PC-9 (cell line): ENCODE data around the gene GAST. TPM values are rescaled to one million over a fixed set of nuclear protein-coding genes. Genes with fewer than 3 reads are reported as not detected.

Experiments
- BruUV-seq: library from RNA; stranded (reverse); fragments of 400-500 nt; replicated peaks from 2 replicates; lab custom pipeline; 2021; lab: Mats Ljungman, UMichigan
- CTCF ChIA-PET: fragments of 300-600 bp; sonication (Branson Sonifier 250); formaldehyde crosslinking; loops from one replicate; lab custom pipeline; 2022; ENCODE audit warnings: antibody characterized with exemption; lab: Charles Lee
- POLR2A ChIA-PET: fragments of 300-600 bp; sonication (Branson Sonifier 250); formaldehyde crosslinking; loops from one replicate; lab custom pipeline; 2022; ENCODE audit warnings: antibody characterized with exemption; ENCODE audit not compliant: unreplicated experiment; lab: Charles Lee
- DNase-seq, 2 experiments: peaks; one replicate each; pipeline versions ENCODE4 v3.0.0 to v3.0.0-alpha.2; 2015 to 2022; ENCODE audit warnings: mixed read lengths in 1 of 2
- H2AFZ ChIP-seq: fragments of 200-600 bp; sonication (generic); 2 replicates; pipeline ENCODE4 v1.8.1; 2017; ENCODE audit warnings: antibody characterized with exemption
- H3F3A ChIP-seq: fragments of 200-600 bp; sonication (generic); 2 replicates; pipeline ENCODE4 v1.8.1; 2017; ENCODE audit warnings: antibody characterized with exemption, mild to moderate bottlenecking, low read depth; ENCODE audit not compliant: insufficient read depth
- H3K27ac ChIP-seq: fragments of 200-600 bp; sonication (generic); 2 replicates; pipeline ENCODE4 v1.6.1; 2016; ENCODE audit warnings: mixed run types
- H3K27me3 ChIP-seq: fragments of 200-600 bp; sonication (generic); 2 replicates; pipeline ENCODE4 v1.6.1; 2016; ENCODE audit warnings: low read depth, mixed run types; ENCODE audit not compliant: insufficient read depth
- H3K36me3 ChIP-seq: fragments of 200-600 bp; sonication (generic); 2 replicates; pipeline ENCODE4 v1.6.1; 2016; ENCODE audit warnings: low read depth, mixed run types
- H3K4me1 ChIP-seq: fragments of 200-600 bp; sonication (generic); replicated peaks from 2 replicates; pipeline ENCODE4 v1.6.1; 2016; ENCODE audit warnings: mixed run types; ENCODE audit not compliant: insufficient read depth
- H3K4me2 ChIP-seq: fragments of 200-600 bp; sonication (generic); 2 replicates; pipeline ENCODE4 v1.6.1; 2017; ENCODE audit warnings: mixed run types
- H3K4me3 ChIP-seq: fragments of 200-600 bp; sonication (generic); 2 replicates; pipeline ENCODE4 v1.6.1; 2016; ENCODE audit warnings: mixed run types
- H3K79me2 ChIP-seq: fragments of 200-600 bp; sonication (generic); 2 replicates; pipeline ENCODE4 v1.6.1; 2017; ENCODE audit warnings: low read depth, mixed run types
- H3K9me2 ChIP-seq: fragments of 200-600 bp; sonication (generic); 2 replicates; pipeline ENCODE4 v1.8.1; 2017; ENCODE audit warnings: mild to moderate bottlenecking; ENCODE audit not compliant: insufficient read depth
- H3K9me3 ChIP-seq: fragments of 200-600 bp; sonication (generic); 2 replicates; pipeline ENCODE4 v1.8.1; 2016; ENCODE audit warnings: low read depth; ENCODE audit not compliant: insufficient read depth
- H4K20me1 ChIP-seq: fragments of 200-600 bp; sonication (generic); 2 replicates; pipeline ENCODE4 v1.8.1; 2017; ENCODE audit not compliant: insufficient read depth
- CTCF ChIP-seq: fragments of 200-600 bp; sonication (generic); conservative IDR thresholded peaks from 2 replicates; pipeline ENCODE4 v1.6.1; 2017; ENCODE audit warnings: mixed run types, antibody characterized with exemption, mild to moderate bottlenecking, moderate library complexity
- EZH2 ChIP-seq: fragments of 200-600 bp; sonication (generic); IDR thresholded peaks from 2 replicates; pipeline ENCODE4 v1.8.0; 2017; ENCODE audit warnings: antibody characterized with exemption, low read depth
- intact Hi-C: fragments of 100-400 bp; cut with micrococcal nuclease; formaldehyde crosslinking; loops from one replicate; pipeline ENCODE4 v1.10.0; 2022; ENCODE audit not compliant: unreplicated experiment
- total RNA-seq: library from RNA; stranded (reverse); gene quantifications from 2 replicates; pipeline ENCODE4 v1.2.3, GENCODE V29; 2021

GAST gene
- total RNA-seq, 1 experiment from 2014 or later = 0.87 TPM

GRCh38 chr17:41737680-41738023 lies 25.5 kb downstream of the GAST start:
- H3K9me2 ChIP-seq = no peaks in the 10 kb centered on the region
- H3K4me1 ChIP-seq = peaks cover 42% of the 10 kb centered on the region
- no peak overlapping the region for H2AFZ ChIP-seq
- H3K27me3 ChIP-seq = peaks cover 22% of the 10 kb centered on the region; the same call in 1 of the 2 replicates
- no peak overlapping the region for H3K4me2 ChIP-seq
- DNase-seq = no peak
- H3K9me3 ChIP-seq = no peaks in the 10 kb centered on the region
- no peak overlapping the region for H3K4me3 ChIP-seq
- BruUV-seq = no TSS peak
- H3K79me2 ChIP-seq = no peaks in the 10 kb centered on the region
- no peaks in the 10 kb centered on the region for H3K36me3 ChIP-seq
- ChIA-PET POLR2A (no interaction called here), CTCF (interaction anchor here (0.6 to 1.0 kb wide), 2 partner anchors 42 to 187 kb away, joined by 3 to 4 read pairs; no protein-coding TSS in a partner anchor)
- H3F3A ChIP-seq = peaks cover 32% of the 10 kb centered on the region
- H3K27ac ChIP-seq = no peak overlapping the region
- no peak for TF ChIP-seq EZH2
- no peak for TF ChIP-seq CTCF
- intact Hi-C loops = loop anchor here (1.0 to 10.0 kb wide), 6 partner anchors 35 to 221 kb away; partner anchors contain the start of genes JUP and KLHL11
- no peaks in the 10 kb centered on the region for H4K20me1 ChIP-seq

GRCh38 chr17:41738077-41738800 lies 26.1 kb downstream of the GAST start:
- BruUV-seq = no TSS peak
- H3K27me3 ChIP-seq = peaks cover 22% of the 10 kb centered on the region; the same call in 1 of the 2 replicates
- intact Hi-C loops = loop anchor here (1.0 to 10.0 kb wide), 6 partner anchors 35 to 221 kb away; partner anchors contain the start of genes JUP and KLHL11
- H3K4me1 ChIP-seq = peaks cover 42% of the 10 kb centered on the region
- no peaks in the 10 kb centered on the region for H3K79me2 ChIP-seq
- H3K9me3 ChIP-seq = no peaks in the 10 kb centered on the region
- 0 out of 2 replicates have a peak overlapping the region, but pooled peaks have one; percentile 11 for H3K27ac ChIP-seq
- no peak overlapping the region for H3K4me3 ChIP-seq
- peak overlapping the region; percentile 87 for H2AFZ ChIP-seq
- peak; percentile 56 to 79 for DNase-seq
- no peaks in the 10 kb centered on the region for H3K36me3 ChIP-seq
- TF ChIP-seq CTCF (peak; percentile 97), EZH2 (no peak)
- ChIA-PET CTCF (interaction anchor here (1.0 kb wide), 1 partner anchor 42 kb away, joined by 3 read pairs; no protein-coding TSS in a partner anchor), POLR2A (no interaction called here)
- H3K4me2 ChIP-seq = peak overlapping the region; percentile 52
- H3K9me2 ChIP-seq = no peaks in the 10 kb centered on the region
- peaks cover 32% of the 10 kb centered on the region for H3F3A ChIP-seq
- H4K20me1 ChIP-seq = no peaks in the 10 kb centered on the region

- POLR2A ChIA-PET = no interaction called here
- TF ChIP-seq EZH2 = no peak
- no peak for TF ChIP-seq CTCF
- Histone ChIP-seq H3K27ac (peak overlapping the region; percentile 74), H3K36me3 (no peaks in the 10 kb centered on the region), H3K79me2 (no peaks in the 10 kb centered on the region), H3F3A (peaks cover 32% of the 10 kb centered on the region), H3K27me3 (peaks cover 22% of the 10 kb centered on the region; the same call in 1 of the 2 replicates), H2AFZ (no peak overlapping the region), H3K9me2 (no peaks in the 10 kb centered on the region), H3K4me3 (no peak overlapping the region), H4K20me1 (no peaks in the 10 kb centered on the region), H3K4me1 (peaks cover 42% of the 10 kb centered on the region), H3K4me2 (peak overlapping the region; percentile 42; the same call in 1 of the 2 replicates), H3K9me3 (no peaks in the 10 kb centered on the region)
- intact Hi-C loops = loop anchor here (1.0 to 10.0 kb wide), 6 partner anchors 34 to 220 kb away; partner anchors contain the start of genes JUP and KLHL11
- no TSS peak for BruUV-seq
- CTCF ChIA-PET = interaction anchor here (0.8 kb wide), 1 partner anchor 61 kb away, joined by 9 read pairs; no protein-coding TSS in a partner anchor
- no peak for DNase-seq
These were observed 26.6 kb downstream of the GAST start for GRCh38 chr17:41738801-41739112.
